Fibroblast of pulmonary artery (primary cell): ENCODE measurements around the gene PLB1.

Experiments used
- DNase-seq: peaks from one replicate; pipeline ENCODE4 v3.0.0-alpha.2; 2010; ENCODE audit warnings: low read depth
- H3K4me3 ChIP-seq: replicated peaks from 2 replicates; pipeline ENCODE4 v1.5.1; 2011; ENCODE audit warnings: low read depth, mild to moderate bottlenecking, control low read depth, low read length, moderate library complexity
- CTCF ChIP-seq: IDR thresholded peaks from 2 replicates; pipeline ENCODE4 v1.5.1; 2011; ENCODE audit warnings: mild to moderate bottlenecking, control low read depth, low read length, inconsistent platforms; ENCODE audit errors: missing control alignments

PLB1 gene

DNA sequence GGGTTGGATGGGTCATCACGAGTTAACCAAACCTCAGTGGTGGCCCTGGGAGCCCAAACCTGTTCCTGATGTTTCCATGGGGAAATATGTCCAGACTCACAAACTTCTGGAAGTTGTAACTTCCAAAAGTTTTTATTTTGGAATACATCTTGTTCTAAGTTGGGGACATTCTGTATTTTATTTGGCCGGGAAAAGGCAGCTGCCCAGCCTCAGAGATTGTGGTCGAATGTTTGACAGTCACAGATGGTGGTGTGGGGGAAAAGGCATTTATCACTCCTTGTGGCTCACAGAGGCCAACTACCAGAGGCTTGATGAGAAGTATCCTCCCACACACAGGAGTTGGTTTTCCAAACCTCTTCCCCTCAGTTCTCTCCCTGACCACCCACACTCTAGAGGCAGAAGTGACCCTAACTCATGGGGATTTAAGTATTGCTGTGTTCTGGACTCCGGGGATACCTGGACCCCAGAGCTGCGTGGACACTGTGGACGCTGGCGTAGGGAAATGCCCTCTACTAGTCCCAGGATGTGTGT is 131.1 kb downstream of the PLB1 start:
- H3K4me3 ChIP-seq = no peak overlapping the region
- peak; percentile 87 for DNase-seq
- TF ChIP-seq CTCF = no peak

- TF ChIP-seq CTCF = no peak
- H3K4me3 ChIP-seq = no peak overlapping the region
- peak; percentile 73 for DNase-seq
These were observed 132.0 kb downstream of the PLB1 start for GRCh38 chr2:28627722-28628480.

GRCh38 chr2:28628506-28628905 is 132.6 kb downstream of the PLB1 start:
- no peak for DNase-seq
- H3K4me3 ChIP-seq = no peak overlapping the region
- TF ChIP-seq CTCF = no peak

DNA sequence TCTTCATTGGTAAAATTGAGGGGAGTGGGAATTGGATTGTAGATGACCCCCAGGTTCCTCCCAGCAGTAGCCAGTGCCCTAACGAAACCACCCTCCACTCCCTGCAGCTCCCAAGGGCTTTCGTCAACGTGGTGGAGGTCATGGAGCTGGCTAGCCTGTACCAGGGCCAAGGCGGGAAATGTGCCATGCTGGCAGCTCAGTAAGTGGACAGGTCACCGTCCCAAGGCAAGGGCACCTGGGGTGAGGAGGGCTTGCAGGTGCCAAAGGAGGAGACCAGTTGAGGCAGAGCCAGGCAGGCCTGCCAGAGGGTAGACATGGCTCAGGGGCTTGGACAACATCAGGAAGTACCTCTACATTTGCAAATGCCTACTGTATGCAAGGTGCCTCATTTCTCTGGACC is 133.1 kb downstream of the PLB1 start:
- DNase-seq = no peak
- H3K4me3 ChIP-seq = no peak overlapping the region
- TF ChIP-seq CTCF = no peak

- no peak overlapping the region for H3K4me3 ChIP-seq
- no peak for DNase-seq
- TF ChIP-seq CTCF = no peak
These were observed 134.1 kb downstream of the PLB1 start for GRCh38 chr2:28629910-28630309.

GRCh38 chr2:28630341-28630740 is 134.5 kb downstream of the PLB1 start:
- TF ChIP-seq CTCF = no peak
- no peak for DNase-seq

More at GRCh38 chr2:28630341-28630740, 134.5 kb downstream of the PLB1 start:
- no peak overlapping the region for H3K4me3 ChIP-seq
